Measurements from ENCODE around the gene PPP2CA.
A peak's percentile ranks its signal among the peaks of the same experiment; 100 is the strongest.

The PPP2CA gene

DNA sequence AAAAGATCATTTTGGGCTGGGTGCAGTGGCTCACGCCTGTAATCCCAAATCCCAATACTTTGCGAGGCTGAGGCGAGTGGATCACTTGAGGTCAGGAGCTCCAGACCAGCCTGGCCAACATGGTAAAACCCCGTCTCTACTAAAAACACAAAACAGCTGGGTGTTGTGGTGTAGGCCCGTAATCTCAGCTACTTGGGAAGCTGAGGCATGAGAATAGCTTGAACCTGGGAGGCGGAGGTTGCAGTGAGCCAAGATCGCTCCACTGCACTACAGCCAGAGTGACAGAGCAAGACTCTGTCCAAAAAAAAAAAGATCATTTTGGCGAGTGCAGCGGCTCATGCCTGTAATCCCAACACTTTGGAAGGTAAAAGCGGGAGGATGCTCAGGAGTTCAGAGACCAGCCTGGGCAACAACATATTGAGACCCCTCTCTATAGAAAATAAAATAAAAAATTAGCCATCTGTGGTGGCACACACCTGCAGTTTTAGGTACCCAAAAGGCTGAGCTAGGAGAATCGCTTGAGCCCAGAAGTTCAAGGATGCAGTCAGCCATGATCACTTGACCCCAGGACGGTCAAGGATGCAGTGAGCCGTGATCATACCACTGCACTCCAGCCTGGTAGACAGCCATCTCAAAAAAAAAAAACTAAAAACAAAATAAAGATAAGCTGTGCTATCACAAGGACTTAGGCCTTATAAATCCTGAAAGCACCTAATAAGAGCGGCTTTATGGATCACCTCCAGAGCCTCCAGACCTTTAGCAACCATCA, 16.2 kb downstream of the PPP2CA start:
- TF ChIP-seq, protein P1, sequence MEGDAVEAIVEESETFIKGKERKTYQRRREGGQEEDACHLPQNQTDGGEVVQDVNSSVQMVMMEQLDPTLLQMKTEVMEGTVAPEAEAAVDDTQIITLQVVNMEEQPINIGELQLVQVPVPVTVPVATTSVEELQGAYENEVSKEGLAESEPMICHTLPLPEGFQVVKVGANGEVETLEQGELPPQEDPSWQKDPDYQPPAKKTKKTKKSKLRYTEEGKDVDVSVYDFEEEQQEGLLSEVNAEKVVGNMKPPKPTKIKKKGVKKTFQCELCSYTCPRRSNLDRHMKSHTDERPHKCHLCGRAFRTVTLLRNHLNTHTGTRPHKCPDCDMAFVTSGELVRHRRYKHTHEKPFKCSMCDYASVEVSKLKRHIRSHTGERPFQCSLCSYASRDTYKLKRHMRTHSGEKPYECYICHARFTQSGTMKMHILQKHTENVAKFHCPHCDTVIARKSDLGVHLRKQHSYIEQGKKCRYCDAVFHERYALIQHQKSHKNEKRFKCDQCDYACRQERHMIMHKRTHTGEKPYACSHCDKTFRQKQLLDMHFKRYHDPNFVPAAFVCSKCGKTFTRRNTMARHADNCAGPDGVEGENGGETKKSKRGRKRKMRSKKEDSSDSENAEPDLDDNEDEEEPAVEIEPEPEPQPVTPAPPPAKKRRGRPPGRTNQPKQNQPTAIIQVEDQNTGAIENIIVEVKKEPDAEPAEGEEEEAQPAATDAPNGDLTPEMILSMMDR (conservative IDR thresholded peaks at IDR 0.05; ENCODE audit: control insufficient read depth, insufficient read depth, low read depth, low read length), result no peak
- peak; percentile 5 for DNase-seq (ENCODE audit: low read depth)

DNA sequence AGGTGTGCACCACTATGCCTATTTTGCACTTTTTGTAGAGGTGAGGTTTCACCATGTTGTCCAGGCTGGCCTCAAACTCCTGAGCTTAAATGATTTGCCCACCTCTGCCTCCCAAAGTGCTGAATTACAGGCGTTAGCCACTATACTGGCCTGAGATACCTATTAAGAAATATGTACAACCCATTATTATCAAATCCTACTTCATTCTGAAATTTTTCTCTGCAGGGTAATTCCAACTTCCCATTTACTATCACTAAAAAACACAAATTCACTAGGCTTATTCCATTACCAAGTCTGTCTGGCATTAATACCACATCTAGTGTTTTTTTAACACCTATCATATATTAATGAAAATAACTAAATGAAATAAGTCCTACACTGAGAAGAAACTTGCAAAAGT, 18.2 kb downstream of the PPP2CA start:
- H3K4me3 ChIP-seq (ENCODE audit: control insufficient read depth, low read depth, low read length), result no peak overlapping the region
- TF ChIP-seq, protein P1 (conservative IDR thresholded peaks at IDR 0.05; ENCODE audit: control insufficient read depth, insufficient read depth, low read depth, low read length), result no peak
- no peak for DNase-seq (ENCODE audit: low read depth)

More for the DNA sequence above, 16.2 kb downstream of the PPP2CA start:
- H3K4me3 ChIP-seq (ENCODE audit: control insufficient read depth, low read depth, low read length), result no peak overlapping the region

DNA sequence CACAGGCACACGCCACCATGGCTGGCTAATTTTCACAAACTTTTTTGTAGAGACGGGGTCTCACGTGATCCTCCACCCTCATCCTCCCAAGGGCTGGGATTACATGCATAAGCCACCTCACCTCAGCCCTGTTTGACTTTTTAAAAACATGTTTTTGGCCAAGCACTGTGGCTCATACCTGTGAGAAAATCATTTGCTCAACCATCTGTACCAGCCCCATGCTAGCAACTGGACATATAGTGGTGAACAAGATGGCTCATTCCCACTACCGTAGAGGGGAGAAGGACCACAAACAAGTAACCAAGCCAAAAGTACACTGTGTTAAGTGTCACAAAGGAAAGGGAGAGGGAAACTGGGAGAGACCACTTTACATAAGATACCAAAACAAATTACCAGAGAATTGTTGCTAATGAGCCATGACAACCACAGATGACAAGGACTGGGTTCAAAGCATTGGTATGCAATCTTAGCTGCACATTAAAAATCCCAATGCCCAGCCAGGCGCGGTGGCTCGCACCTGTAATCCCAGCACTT, 19.2 kb downstream of the PPP2CA start:
- TF ChIP-seq, protein P1 (conservative IDR thresholded peaks at IDR 0.05; ENCODE audit: control insufficient read depth, insufficient read depth, low read depth, low read length), result no peak
- no peak for DNase-seq (ENCODE audit: low read depth)
- no peak overlapping the region for H3K4me3 ChIP-seq (ENCODE audit: control insufficient read depth, low read depth, low read length)

DNA sequence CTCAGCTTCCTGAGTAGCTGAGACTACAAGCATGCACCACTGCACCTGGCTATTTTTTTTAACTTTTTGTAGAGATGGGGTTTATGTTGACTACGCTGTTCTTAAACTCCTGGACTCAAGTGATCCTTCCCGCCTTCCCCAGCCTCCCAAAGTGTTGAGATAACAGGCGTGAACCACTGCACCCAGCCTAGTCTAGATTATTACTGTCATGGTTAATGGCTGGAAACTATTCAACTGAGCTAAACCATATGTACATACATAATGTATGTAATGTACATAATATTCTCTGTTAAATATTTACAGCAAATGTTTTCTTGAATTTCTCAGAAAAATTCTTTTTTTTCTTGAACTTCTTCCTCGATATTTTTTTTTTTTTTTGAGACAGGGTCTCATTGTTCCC, 21.3 kb downstream of the PPP2CA start:
- DNase-seq (ENCODE audit: low read depth), result no peak
- no peak overlapping the region for H3K4me3 ChIP-seq (ENCODE audit: control insufficient read depth, low read depth, low read length)
- TF ChIP-seq, protein P1 (conservative IDR thresholded peaks at IDR 0.05; ENCODE audit: control insufficient read depth, insufficient read depth, low read depth, low read length), result no peak

DNA sequence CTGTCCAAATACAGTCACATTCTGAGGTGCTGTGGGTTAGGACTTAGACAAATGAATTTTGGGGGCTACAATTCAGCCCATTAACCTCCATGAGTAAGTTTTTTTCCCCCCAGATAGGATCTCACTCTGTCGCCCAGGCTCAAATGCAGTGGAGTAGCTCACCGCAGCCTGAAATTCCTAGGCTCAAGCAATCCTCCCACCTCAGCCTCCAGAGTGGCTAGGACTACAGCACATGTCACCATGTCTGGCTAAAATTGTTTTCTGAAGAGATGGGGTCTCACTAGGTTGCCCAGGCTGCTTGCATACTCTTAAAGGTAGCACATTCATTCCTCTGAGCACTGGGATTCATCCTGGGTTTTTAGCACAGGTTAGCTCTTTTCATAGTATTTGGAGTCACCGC, 22.2 kb downstream of the PPP2CA start:
- DNase-seq (ENCODE audit: low read depth), result no peak

DNA sequence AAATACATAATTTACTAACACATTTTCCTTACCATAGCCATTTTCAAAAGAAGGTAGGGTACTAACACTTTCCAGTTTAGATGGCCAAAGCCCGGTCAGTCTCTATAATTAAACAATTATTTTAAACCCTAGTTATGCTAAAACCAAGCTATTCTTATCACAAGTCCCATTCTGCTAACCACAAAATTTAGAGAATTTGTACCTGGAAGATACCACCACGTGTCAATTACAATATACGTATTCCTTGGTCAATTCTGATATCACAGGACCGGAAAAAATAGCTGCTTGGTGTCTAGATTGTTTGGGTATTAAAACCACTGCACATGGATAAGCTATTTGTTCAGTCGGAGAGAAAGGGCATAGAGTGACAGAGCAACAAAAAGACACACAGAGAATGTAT, 30.2 kb downstream of the PPP2CA start:
- TF ChIP-seq, protein P1 (conservative IDR thresholded peaks at IDR 0.05; ENCODE audit: control insufficient read depth, insufficient read depth, low read depth, low read length), result no peak
- no peak for DNase-seq (ENCODE audit: low read depth)
- H3K4me3 ChIP-seq (ENCODE audit: control insufficient read depth, low read depth, low read length), result no peak overlapping the region

More for the DNA sequence above, 22.2 kb downstream of the PPP2CA start:
- TF ChIP-seq, protein P1 (conservative IDR thresholded peaks at IDR 0.05; ENCODE audit: control insufficient read depth, insufficient read depth, low read depth, low read length), result no peak
- H3K4me3 ChIP-seq (ENCODE audit: control insufficient read depth, low read depth, low read length), result no peak overlapping the region
